Endodermal cell (in vitro differentiated cells): ENCODE results near the gene COL23A1. TPM values are rescaled to one million over a fixed set of nuclear protein-coding genes. Genes with fewer than 3 reads are reported as not detected.

Experiments
- DNase-seq: peaks from one replicate; pipeline ENCODE4 v3.0.0-alpha.2; 2017
- H3K27ac ChIP-seq: 2 replicates; pipeline ENCODE4 v1.5.1; 2013; ENCODE audit warnings: mild to moderate bottlenecking, low read depth, low read length, moderate library complexity
- H3K27me3 ChIP-seq: 2 replicates; pipeline ENCODE4 v1.6.1; 2013; ENCODE audit warnings: mild to moderate bottlenecking, low read length, moderate library complexity; ENCODE audit not compliant: insufficient read depth, control insufficient read depth, poor library complexity, severe bottlenecking
- H3K36me3 ChIP-seq: 2 replicates; pipeline ENCODE4 v1.7.0; 2013; ENCODE audit warnings: mild to moderate bottlenecking, low read length, moderate library complexity; ENCODE audit not compliant: control insufficient read depth, insufficient read depth
- H3K4me1 ChIP-seq: one replicate; pipeline ENCODE4 v1.7.0; 2013; ENCODE audit warnings: low read length; ENCODE audit not compliant: control insufficient read depth, insufficient read depth
- H3K4me3 ChIP-seq: 2 replicates; pipeline ENCODE4 v1.5.1; 2013; ENCODE audit warnings: mild to moderate bottlenecking, low read length, moderate library complexity
- H3K9ac ChIP-seq: 2 replicates; pipeline ENCODE4 v1.6.1; 2013; ENCODE audit warnings: mild to moderate bottlenecking, low read length, moderate library complexity; ENCODE audit not compliant: poor library complexity, severe bottlenecking; ENCODE audit errors: extremely low read depth
- H3K9me3 ChIP-seq: 2 replicates; pipeline ENCODE4 v1.6.1; 2013; ENCODE audit warnings: mild to moderate bottlenecking, low read length, moderate library complexity; ENCODE audit not compliant: control insufficient read depth
- H3K27ac Mint-ChIP-seq: 2 replicates; pipeline ENCODE4 v1.8.0; 2020; ENCODE audit warnings: mixed read lengths
- H3K27me3 Mint-ChIP-seq: 2 replicates; pipeline ENCODE4 v1.8.0; 2021; ENCODE audit warnings: mild to moderate bottlenecking, mixed read lengths; ENCODE audit not compliant: insufficient read depth
- H3K36me3 Mint-ChIP-seq: 2 replicates; pipeline ENCODE4 v1.8.0; 2020; ENCODE audit warnings: low read depth, mixed read lengths
- H3K4me1 Mint-ChIP-seq: 2 replicates; pipeline ENCODE4 v1.8.0; 2020; ENCODE audit warnings: mixed read lengths
- H3K4me3 Mint-ChIP-seq: 2 replicates; pipeline ENCODE4 v1.8.0; 2020; ENCODE audit warnings: mild to moderate bottlenecking, moderate library complexity, mixed read lengths
- H3K9me3 Mint-ChIP-seq: 2 replicates; pipeline ENCODE4 v1.8.0; 2020; ENCODE audit warnings: mild to moderate bottlenecking, mixed read lengths
- WGBS, 2 experiments: methylation state at CpG; one replicate each; pipeline versions ENCODE4 v1.1.5 to v1.1.7; 2013; ENCODE audit warnings: missing lambda C conversion rate in 2 of 2, mixed read lengths in 1 of 2; ENCODE audit not compliant: insufficient coverage in 1 of 2, insufficient read length in 1 of 2; 5-methylcytosine and 5-hydroxymethylcytosine counted together
- total RNA-seq, 2 donors: library from RNA; stranded (reverse); fragmentation: NEBNext Ultra II Directional in 1 of 2; extraction: Animal tissue kit (Norgen Biotek cat#: 25700) in 1 of 2; gene quantifications; 2 replicates in 1 of 2; 3 replicates in 1 of 2; pipeline ENCODE4 v1.2.1, GENCODE V29; 2021
- TF ChIP-seq, protein P1 (sequence below): fragments of 200-600 bp; sonication (generic); conservative IDR thresholded peaks from 2 replicates; pipeline ENCODE4 v1.5.0; 2021; ENCODE audit warnings: antibody characterized with exemption, mild to moderate bottlenecking

Gene COL23A1
- total RNA-seq, 2 donors from 2014 or later, result 50.2 to 71.3 TPM

DNA sequence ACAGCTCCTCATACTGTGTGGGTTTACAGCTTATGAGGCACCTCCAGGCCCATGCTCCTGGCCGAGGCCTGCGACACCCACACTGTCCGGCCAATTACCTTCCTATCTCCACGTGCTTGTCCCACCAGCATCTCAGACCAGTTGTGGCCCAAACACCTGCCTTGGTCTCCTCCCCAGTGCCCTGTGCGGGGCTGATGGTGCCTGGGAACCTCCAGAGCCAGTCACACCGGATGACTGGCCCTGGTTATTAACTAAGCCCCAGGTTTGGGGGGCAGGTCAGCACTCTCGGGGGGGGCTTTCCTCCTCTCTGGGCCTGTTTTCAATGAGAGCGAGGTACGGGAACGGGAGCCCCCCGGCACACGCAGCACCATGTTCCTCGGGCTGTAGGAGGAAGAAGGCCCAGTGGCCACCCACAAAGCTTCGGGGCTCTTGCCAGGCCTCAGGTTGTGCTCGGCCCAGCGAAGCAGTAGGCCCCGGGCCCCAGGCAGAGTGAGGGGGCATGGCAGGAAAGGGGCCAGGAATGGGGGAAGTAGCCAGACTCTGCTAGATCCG is 281.6 kb downstream of the COL23A1 start:
- Histone ChIP-seq H3K27me3 (no peaks in the 10 kb centered on the region), H3K36me3 (no peaks in the 10 kb centered on the region), H3K9ac (no peak overlapping the region), H3K9me3 (no peaks in the 10 kb centered on the region), H3K4me1 (no peaks in the 10 kb centered on the region), H3K27ac (no peak overlapping the region), H3K4me3 (no peak overlapping the region)
- H3K27me3 Mint-ChIP-seq, result no peaks in the 10 kb centered on the region
- 92 to 100% methylated on average over 8 to 18 of the region's 18 CpGs for WGBS, 2 experiments
- H3K27ac Mint-ChIP-seq, result peak overlapping the region; percentile 30
- DNase-seq, result peak; percentile 39
- no peak overlapping the region for H3K4me3 Mint-ChIP-seq
- peaks cover 8% of the 10 kb centered on the region for H3K4me1 Mint-ChIP-seq
- H3K9me3 Mint-ChIP-seq, result no peaks in the 10 kb centered on the region
- H3K36me3 Mint-ChIP-seq, result peaks cover 10% of the 10 kb centered on the region
- TF ChIP-seq, protein P1, sequence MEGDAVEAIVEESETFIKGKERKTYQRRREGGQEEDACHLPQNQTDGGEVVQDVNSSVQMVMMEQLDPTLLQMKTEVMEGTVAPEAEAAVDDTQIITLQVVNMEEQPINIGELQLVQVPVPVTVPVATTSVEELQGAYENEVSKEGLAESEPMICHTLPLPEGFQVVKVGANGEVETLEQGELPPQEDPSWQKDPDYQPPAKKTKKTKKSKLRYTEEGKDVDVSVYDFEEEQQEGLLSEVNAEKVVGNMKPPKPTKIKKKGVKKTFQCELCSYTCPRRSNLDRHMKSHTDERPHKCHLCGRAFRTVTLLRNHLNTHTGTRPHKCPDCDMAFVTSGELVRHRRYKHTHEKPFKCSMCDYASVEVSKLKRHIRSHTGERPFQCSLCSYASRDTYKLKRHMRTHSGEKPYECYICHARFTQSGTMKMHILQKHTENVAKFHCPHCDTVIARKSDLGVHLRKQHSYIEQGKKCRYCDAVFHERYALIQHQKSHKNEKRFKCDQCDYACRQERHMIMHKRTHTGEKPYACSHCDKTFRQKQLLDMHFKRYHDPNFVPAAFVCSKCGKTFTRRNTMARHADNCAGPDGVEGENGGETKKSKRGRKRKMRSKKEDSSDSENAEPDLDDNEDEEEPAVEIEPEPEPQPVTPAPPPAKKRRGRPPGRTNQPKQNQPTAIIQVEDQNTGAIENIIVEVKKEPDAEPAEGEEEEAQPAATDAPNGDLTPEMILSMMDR, result no peak

- TF ChIP-seq, protein P1, result no peak
- Histone ChIP-seq H3K4me1 (no peaks in the 10 kb centered on the region), H3K4me3 (no peak overlapping the region), H3K9me3 (no peaks in the 10 kb centered on the region), H3K9ac (no peak overlapping the region), H3K36me3 (no peaks in the 10 kb centered on the region), H3K27ac (no peak overlapping the region), H3K27me3 (no peaks in the 10 kb centered on the region)
- Mint-ChIP-seq H3K9me3 (no peaks in the 10 kb centered on the region), H3K4me1 (peaks cover under 1% of the 10 kb centered on the region), H3K27me3 (no peaks in the 10 kb centered on the region), H3K36me3 (peaks cover 19% of the 10 kb centered on the region), H3K4me3 (no peak overlapping the region), H3K27ac (peak overlapping the region; percentile 6)
- peak; percentile 47 for DNase-seq
- 87 to 88% methylated on average over 17 to 29 of the region's 30 CpGs for WGBS, 2 experiments
Observed at GRCh38 chr5:178307267-178308045, 282.7 kb downstream of the COL23A1 start.

DNA sequence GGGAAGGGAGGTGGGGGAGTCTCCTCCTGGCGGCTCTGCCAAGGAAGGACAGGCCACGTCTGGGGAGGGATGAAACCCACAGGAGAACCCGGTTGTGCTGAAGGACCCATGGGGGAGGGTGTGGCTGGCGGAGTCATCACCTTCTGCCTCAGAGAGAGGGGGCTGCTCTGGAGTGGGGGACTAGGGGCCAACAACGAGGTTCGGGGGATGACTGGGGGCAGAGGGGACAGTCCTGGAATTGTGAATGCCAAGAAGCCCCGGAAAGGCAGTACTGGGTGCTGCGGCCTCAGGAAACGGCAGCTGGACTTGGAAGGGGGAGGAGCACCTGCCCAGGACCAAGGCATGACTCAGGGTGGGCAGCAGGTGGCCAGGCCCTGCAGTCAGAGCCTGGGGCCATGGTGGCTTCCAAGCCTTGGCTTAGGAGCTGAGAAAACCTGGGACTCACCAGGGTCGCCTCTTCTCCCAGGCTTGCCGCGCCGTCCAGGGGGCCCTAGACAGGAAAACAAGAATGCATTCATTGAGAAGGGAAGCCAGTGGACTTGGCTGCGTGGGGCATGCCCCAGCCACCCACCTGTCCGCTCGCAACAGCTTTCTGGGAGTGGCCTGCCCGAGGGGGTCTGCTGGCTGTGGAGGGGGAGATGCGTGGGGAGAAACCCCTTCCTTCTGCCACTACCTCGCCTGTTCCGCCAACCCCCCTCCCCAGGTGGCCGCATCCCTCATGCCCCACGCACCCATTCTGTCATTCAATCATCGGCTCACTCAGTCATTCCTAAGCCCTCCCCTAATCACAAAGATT is 283.6 kb downstream of the COL23A1 start:
- peaks cover 22% of the 10 kb centered on the region for H3K36me3 Mint-ChIP-seq
- Histone ChIP-seq H3K36me3 (peaks cover under 1% of the 10 kb centered on the region), H3K27ac (no peak overlapping the region), H3K27me3 (no peaks in the 10 kb centered on the region), H3K9ac (no peak overlapping the region), H3K9me3 (no peaks in the 10 kb centered on the region), H3K4me3 (no peak overlapping the region), H3K4me1 (no peaks in the 10 kb centered on the region)
- H3K9me3 Mint-ChIP-seq, result no peaks in the 10 kb centered on the region
- peak; percentile 52 for DNase-seq
- H3K27me3 Mint-ChIP-seq, result no peaks in the 10 kb centered on the region
- no peak overlapping the region for H3K27ac Mint-ChIP-seq
- H3K4me1 Mint-ChIP-seq, result no peaks in the 10 kb centered on the region
- TF ChIP-seq, protein P1, result no peak
- 86 to 97% methylated on average over 5 to 23 of the region's 23 CpGs for WGBS, 2 experiments
- H3K4me3 Mint-ChIP-seq, result no peak overlapping the region
